Neural crest cell (in vitro differentiated cells): ENCODE data around the gene ABCA1. TPM values are rescaled to one million over a fixed set of nuclear protein-coding genes. Genes with fewer than 3 reads are reported as not detected.

Source experiments
- DNase-seq: peaks from one replicate; pipeline ENCODE4 v3.0.0; 2021; ENCODE audit warnings: low read depth, mixed read lengths, low spot score
- H3K27ac Mint-ChIP-seq: one replicate; pipeline ENCODE4 v1.8.0; 2021; ENCODE audit warnings: mild to moderate bottlenecking, mixed read lengths; ENCODE audit not compliant: unreplicated experiment
- H3K27me3 Mint-ChIP-seq: 2 replicates; pipeline ENCODE4 v1.8.0; 2021; ENCODE audit warnings: low read depth, mild to moderate bottlenecking, mixed read lengths
- H3K36me3 Mint-ChIP-seq: 2 replicates; pipeline ENCODE4 v1.8.0; 2021; ENCODE audit warnings: low read depth, mild to moderate bottlenecking, mixed read lengths
- H3K4me1 Mint-ChIP-seq: 2 replicates; pipeline ENCODE4 v1.8.0; 2021; ENCODE audit warnings: mixed read lengths
- H3K4me3 Mint-ChIP-seq: one replicate; pipeline ENCODE4 v1.8.0; 2021; ENCODE audit warnings: mild to moderate bottlenecking, mixed read lengths
- H3K9me3 Mint-ChIP-seq: 2 replicates; pipeline ENCODE4 v1.8.0; 2021; ENCODE audit warnings: mixed read lengths
- CTCF ChIP-seq: fragments of 200-600 bp; sonication (generic); conservative IDR thresholded peaks from 2 replicates; pipeline ENCODE4 v1.5.0; 2021; ENCODE audit warnings: antibody characterized with exemption, mild to moderate bottlenecking
- total RNA-seq: library from RNA; stranded (reverse); gene quantifications from 2 replicates; pipeline ENCODE4 v1.2.1, GENCODE V29; 2021

Gene ABCA1
- total RNA-seq, 1 donor from 2014 or later: 6.5 TPM

GRCh38 chr9:104740621-104741020 is 187.3 kb downstream of the ABCA1 start:
- Mint-ChIP-seq H3K27me3 (peaks cover 19% of the 10 kb centered on the region), H3K36me3 (no peaks in the 10 kb centered on the region), H3K27ac (no peak overlapping the region)

GRCh38 chr9:104738452-104738851 is 189.5 kb downstream of the ABCA1 start:
- TF ChIP-seq CTCF: no peak
- H3K9me3 Mint-ChIP-seq: no peaks in the 10 kb centered on the region
- H3K27ac Mint-ChIP-seq: no peak overlapping the region
- H3K4me3 Mint-ChIP-seq: no peak overlapping the region
- H3K27me3 Mint-ChIP-seq: peaks cover 3% of the 10 kb centered on the region
- no peaks in the 10 kb centered on the region for H3K4me1 Mint-ChIP-seq
- no peak for DNase-seq
- H3K36me3 Mint-ChIP-seq: no peaks in the 10 kb centered on the region

More at GRCh38 chr9:104740621-104741020, 187.3 kb downstream of the ABCA1 start:
- DNase-seq: no peak
- no peaks in the 10 kb centered on the region for H3K4me1 Mint-ChIP-seq
- no peak overlapping the region for H3K4me3 Mint-ChIP-seq
- TF ChIP-seq CTCF: no peak
- no peaks in the 10 kb centered on the region for H3K9me3 Mint-ChIP-seq

Other genes with a start within 250 kb of the ABCA1 start
- not detected in 2 replicates for gene OR13D1, start 233.6 kb downstream of the ABCA1 start, total RNA-seq
- gene NIPSNAP3A, start 180.5 kb downstream of the ABCA1 start, total RNA-seq: 14.6 and 14.9 TPM in 2 replicates
- gene NIPSNAP3B, start 164.0 kb downstream of the ABCA1 start, total RNA-seq: 3.8 TPM in 2 replicates